Measurements from ENCODE around the gene DGKQ.

Gene DGKQ

DNA sequence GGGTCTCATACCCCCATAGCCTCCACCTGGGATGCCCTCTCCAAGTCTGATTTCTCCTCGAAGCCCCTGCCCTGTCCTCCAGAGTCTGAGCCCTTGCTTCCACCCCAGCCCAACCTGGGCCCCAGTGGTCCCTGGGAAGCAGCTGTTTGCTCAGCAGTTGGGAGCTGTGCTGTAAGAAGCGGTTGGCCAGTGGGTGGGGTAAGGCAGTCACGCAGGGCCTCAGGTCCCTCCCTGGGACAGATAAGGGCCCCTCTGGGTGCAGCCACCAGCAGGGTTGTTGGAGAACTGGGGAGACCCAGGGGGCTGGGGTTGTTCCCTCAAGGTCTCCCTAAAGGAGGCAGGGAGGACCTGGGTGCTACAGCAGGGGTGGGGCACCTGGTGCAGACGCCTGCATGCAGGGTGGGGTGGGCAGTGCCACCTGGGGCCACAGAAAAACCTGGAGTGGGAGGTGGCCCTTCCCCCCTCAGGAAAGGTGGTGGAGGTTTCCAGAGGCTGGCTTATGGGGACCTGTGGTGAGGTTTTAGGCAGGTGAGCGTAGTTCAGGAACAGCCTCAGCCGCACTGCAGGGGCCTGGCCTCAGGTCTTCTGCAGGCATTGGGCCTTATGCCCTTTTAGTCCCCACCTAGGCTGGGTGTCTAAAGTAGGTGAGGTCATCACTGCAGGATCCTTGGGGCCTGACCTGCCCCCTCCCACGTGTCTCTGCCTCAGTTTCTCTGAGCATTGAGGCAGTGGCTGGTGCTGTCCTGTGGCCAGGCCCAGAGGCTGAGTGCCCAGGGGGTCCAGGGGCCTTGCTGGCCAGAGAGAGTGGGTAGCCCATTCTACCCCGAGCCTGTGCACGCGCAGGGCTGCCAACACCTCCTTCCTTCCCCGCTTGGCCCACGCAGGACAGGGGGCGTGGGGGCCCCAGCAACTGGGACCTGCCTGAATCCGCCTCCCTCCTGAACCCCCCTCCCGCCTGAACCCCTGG, 22.9 kb upstream of the DGKQ start:
- no peak for DNase-seq (ENCODE audit: low read depth in 2 of 2, low spot score in 1 of 2)

DNA sequence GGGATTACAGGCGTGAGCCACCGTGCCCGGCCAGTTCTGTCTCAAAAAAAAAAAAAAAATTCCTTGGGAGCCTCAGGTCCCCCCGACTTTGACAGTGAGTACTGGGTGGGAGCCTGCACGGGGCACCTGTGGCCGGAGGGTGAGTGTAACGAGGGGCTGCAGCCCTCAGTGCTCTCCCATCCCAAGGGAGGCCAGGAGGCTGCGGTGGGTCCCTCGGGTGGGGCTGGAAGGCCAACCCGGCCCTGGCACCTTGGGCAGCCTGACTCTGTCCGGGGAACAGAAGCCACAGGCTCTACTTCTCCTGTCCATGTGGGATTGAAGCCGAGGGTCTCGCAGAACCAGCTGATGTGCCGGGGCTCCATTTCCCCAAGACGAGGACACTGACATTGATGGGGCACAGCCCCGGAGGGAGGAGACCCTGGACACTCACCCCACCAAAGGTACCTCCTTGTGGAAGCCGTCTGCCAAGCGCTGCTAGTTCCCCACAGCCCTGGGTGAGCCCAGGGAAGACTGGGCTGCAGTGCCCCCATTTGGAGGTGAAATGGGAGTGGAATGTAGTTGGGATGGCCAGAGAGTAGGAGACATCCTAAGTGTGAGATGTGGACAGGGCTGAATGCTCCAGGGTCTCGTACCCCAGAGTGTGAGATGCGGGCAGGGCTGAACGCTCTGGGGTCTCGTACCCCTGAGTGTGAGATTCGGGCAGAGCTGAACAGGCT, 22.1 kb upstream of the DGKQ start:
- DNase-seq (ENCODE audit: low read depth in 2 of 2, low spot score in 1 of 2) = no peak

DNA sequence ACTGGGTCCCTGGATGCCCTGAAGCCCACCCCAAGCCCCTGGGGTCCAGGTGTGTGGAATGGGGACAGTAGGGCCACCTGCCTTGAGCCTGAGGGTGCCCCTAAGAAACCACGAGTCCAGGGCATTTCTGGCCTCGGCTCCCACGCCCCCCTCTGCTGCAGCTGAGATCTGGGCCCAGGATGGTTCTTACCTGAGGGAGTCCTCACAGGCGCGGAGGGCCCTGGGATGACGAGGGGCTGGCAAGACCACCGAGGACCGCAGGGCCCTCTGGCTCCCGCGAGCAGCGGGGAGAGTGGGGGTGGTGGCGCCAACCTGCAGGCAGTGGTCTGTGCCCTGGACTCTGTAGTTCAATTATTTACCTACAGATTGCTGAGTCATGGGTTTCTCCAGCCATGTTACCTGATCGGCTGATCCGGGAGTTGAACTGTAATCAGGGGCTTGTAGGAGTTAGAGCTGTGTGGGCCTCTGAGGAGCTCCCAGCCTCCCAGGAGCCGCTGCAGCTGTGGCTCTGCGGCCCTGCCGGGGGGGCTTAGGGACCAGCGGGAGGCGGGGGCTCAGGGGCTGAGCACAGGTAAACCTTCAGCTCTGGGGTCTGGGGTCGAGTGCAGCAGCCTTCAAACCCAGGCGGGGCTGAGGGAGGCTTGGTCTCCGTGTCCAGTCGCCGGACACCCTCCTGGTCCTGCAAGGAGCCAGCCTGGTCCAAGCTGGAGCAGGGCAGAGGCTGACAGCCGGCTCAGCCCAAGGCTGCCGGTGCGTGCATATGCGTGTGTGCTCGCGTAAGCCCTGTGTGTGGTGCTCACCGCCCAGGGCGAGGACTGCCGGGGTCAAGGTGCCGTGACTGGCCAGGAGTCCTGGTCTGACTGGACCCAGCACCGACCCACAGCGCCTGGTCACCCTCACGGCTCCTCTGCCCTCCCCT, 20.0 kb upstream of the DGKQ start, which contains the start of gene SLC26A1:
Gene SLC26A1 (minus strand): TSS at position 294 of the 919 bp plus-strand sequence. CDS start 1,701 bp downstream, outside the sequence.
- DNase-seq (ENCODE audit: low read depth in 2 of 2, low spot score in 1 of 2) = no peak

DNA sequence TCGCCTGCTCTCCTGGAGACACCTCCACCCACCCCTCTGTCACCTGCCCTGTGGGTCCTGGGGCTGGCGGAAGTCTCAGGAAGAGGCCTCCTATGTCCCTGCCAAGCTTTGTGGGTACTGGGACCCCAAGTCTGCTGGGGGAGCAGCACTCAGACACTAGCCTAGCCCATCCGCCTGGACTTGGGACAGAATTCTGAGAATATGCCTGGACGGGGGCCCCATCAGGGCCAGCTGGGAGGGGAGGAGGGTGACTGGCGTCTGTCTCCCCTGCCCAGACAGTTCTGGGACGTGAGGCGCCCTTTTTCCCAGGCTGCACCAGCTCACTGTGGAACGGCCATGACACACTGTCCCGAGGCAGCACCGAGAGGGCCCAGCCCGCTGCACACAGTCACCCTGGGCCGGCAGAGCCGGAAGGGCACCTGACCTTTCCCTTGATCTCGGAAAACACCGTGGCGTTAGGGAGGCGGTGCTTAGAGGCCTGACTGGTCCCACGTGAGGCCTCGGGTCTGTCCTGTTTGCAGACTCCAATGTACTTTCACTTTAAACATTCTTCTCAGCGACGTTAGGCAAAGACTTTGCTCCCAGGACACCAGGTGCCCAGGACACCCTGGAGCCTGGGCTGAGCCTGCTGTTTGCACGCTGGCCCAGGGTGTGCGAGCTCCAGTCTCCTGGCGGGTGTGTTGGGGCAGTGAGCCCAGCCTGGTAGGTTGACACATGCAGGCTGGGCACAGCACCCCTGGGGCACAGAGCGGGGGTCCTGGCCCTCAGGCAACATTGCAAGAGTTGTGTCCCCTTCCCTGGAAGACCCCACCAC, 19.1 kb upstream of the DGKQ start:
- DNase-seq (ENCODE audit: low read depth in 2 of 2, low spot score in 1 of 2) = no peak

DNA sequence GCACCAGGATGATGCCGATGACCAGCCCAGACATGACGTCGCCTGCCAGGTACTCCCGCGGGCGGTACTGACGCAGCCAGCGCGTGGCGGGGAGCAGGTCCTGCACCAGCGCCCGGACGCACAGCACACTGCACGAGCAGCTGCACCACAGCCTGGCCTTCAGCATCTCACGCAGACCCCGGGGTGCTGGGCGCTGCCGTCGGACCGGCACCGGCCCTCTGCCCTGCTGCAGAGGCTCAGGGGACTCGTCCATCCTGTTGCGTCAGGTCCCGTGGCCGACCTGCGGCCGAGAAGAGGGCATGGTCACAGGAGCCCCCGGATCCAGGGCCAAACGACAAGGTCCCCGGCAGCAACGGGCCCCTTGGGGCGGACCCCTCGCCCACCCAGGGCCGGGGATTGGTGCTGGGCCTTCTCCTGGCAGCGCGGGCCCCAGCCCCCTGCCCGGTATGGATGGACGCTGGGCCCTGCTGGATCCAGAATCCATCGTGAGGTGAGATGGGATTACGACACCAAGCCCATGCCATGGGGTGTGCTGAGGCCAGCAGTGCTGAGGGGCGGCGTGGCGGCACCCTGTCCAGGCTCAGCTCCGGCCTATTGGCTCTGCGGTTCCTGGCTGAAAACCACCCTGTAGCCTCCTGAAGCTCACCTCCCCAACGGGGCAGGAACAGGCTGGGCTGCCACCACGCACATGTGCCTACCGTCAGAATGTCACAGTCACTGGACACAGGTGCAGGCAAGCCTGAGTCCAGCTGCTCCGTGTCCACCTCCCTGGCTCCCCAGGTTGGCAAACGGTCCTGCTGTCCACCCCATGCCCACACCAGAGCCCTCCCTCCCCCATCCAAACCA, 18.3 kb upstream of the DGKQ start:
- DNase-seq (ENCODE audit: low read depth in 2 of 2, low spot score in 1 of 2) = no peak

- DNase-seq (ENCODE audit: low read depth in 2 of 2, low spot score in 1 of 2) = no peak
Measured at GRCh38 chr4:990746-991367, 17.5 kb upstream of the DGKQ start.

DNA sequence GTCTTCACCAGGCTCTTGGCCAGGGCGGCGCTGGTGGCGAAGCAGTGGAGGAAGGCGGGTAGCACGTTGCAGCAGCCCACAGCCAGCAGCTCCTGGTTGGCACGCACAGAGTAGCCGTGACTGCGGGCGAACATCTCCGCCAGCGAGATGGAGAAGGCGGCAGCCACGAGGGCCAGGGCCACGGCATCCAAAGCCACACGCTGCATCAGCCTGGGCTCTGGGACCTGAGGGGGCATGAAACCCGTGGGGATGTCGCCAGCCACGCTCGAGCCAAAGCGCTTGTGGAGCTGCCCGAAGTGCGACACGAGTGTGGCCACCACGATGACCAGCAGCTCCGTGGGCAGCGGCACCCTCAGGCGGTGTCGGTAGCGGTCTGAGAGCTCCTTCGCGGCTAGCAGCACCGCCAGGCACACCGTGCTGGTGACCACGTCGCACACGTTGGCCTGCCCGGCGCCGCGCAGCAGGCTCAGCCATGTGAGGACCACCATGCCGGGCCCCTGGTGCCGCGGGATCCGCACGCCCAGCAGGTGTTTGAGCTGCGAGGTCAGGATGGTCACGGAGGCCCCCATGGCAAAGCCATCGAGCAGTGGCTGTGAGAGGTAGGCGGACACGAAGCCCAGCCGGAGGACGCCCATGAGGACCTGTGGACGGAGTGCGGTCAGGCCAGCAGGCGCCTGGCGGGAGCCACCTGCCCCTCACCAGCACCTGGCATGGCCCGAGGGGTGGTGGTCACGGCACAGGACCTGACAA, 16.5 kb upstream of the DGKQ start:
- no peak for DNase-seq (ENCODE audit: low read depth in 2 of 2, low spot score in 1 of 2)

- no peak for DNase-seq (ENCODE audit: low read depth in 2 of 2, low spot score in 1 of 2)
Measured at GRCh38 chr4:988726-989721, 15.7 kb upstream of the DGKQ start.

- no peak for DNase-seq (ENCODE audit: low read depth in 2 of 2, low spot score in 1 of 2)
Measured at GRCh38 chr4:987624-988513, 14.5 kb upstream of the DGKQ start.

DNA sequence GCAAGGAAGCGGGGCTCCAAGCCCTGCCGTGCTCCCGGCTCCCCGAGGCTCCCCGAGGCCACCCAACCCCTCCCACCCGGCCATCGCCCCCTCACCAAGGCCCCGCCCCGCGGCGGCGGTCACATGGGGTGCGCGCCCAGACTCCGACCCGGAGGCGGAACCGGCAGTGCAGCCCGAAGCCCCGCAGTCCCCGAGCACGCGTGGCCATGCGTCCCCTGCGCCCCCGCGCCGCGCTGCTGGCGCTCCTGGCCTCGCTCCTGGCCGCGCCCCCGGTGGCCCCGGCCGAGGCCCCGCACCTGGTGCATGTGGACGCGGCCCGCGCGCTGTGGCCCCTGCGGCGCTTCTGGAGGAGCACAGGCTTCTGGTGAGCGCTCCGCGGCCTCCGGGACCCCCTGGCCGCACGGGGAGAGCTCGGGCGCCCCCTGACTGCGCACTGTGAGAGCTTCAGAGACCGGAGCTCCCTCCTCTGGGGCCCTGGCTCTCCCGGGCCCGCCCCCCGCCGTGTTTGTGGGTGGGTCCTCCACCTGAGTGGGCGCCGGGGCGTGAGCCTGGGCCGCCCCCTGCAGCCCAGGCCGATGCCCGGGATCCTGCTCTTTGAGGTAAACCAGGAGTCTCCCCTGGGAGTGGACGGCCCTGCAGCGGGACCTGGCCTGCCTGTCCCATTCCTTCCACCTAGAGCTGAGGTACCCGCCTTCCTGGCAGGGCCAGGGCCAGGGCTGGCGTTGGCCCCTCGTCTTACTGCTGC, 13.7 kb upstream of the DGKQ start, which contains the start of gene IDUA:
Gene IDUA (plus strand): TSS at position 166 of the 745 bp plus-strand sequence. CDS start 41 bp downstream, at position 207.
- DNase-seq (ENCODE audit: low read depth in 2 of 2, low spot score in 1 of 2) = peak; percentile 69 to 83

DNA sequence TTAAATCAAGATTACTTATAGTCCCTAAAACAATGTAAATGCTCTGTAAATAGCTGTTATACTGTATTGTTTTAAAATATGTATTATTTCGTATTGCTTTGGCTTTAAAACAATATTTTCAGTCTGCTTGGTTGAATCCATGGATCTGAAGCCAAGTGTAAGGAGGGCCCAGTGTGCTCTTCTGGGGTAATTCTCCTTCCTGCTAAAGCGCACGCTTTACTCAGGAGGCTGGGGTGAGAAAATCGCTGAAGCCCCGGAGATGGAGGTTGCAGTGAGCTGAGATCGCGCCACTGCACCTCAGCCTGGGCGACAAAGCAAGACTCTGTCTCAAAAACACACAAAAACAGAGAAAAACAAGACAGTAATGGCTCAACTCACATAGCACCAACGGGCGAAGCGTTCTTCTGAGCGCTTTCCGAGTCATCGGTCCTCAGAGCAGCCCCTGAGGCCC, 13.1 kb upstream of the DGKQ start:
- DNase-seq (ENCODE audit: low read depth in 2 of 2, low spot score in 1 of 2) = no peak

DNA sequence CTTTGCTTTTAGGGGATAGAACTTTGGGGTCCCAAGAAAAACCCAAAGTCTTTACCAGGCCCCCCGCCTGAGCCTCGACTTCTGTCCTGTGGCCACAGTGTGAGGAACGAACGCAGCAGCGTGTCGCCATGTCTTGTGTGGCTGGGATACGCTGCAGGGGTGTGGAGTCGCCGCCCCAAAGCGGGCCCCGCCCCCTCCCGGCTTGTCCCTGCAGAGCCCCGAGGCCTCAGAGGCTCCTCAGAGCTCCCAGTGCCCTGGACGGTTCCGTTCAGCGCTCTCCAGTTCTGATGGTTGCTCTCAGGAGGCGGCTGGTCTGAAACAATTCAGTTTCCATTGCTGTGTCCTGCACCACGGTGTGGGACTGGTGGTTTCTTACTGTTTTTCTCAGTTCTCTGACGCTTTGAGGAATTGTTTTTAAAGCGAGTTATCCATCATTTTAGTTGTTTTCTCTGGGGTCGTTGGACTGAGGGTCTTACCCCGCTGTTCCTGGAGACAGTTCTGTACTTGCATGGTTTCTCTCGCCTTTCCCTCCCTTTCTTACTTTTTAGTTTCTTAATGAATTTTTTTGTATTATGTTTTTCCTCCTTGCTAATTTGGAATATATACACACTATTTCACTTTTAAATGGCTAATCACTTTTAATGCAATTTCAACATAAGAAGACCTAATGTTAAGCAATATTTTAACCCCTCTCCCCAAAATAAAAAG, 11.9 kb upstream of the DGKQ start:
- DNase-seq (ENCODE audit: low read depth in 2 of 2, low spot score in 1 of 2) = peak in 1 of 2 donors; percentile 52

GRCh38 chr4:984336-985054, 11.1 kb upstream of the DGKQ start:
- no peak for DNase-seq (ENCODE audit: low read depth in 2 of 2, low spot score in 1 of 2)

DNA sequence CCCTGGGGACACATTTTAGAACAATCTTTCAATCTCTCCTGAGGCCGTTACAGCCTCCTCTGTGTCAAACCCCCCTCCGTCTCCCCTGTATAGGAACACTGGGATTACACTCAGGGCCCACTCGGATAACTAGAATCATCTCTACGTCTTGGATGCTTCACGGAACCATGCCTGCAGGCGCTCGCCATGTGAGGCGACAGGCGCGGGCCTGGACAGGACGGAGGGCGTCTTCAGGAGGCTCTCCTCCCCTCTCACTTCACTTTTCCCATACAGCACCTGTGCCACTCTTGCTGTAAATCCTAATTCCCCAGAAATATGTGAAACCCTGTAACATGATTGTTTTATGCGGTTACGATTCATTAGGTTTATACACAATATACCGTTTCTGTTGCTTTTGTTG, 9.4 kb upstream of the DGKQ start:
- no peak for DNase-seq (ENCODE audit: low read depth in 2 of 2, low spot score in 1 of 2)
